BLaER1 (cell line): ENCODE measurements around the gene PPP1R3F.
"Not testable (repeated sequence)": the region's sequence is repeated elsewhere in the genome, so short reads cannot be mapped to it uniquely, and the experiment has no call there.

ENCODE experiments used
- H3K27ac ChIP-seq: shearing (Covaris generic); formaldehyde crosslinking; 2 replicates; pipeline ENCODE4 v1.8.1; 2022
- H3K27me3 ChIP-seq: shearing (Covaris generic); formaldehyde crosslinking; 2 replicates; pipeline ENCODE4 v1.8.1; 2022
- H3K36me3 ChIP-seq: shearing (Covaris generic); formaldehyde crosslinking; 2 replicates; pipeline ENCODE4 v1.8.1; 2022
- H3K4me1 ChIP-seq: shearing (Covaris generic); formaldehyde crosslinking; 2 replicates; pipeline ENCODE4 v1.8.1; 2022
- H3K4me2 ChIP-seq: shearing (Covaris generic); formaldehyde crosslinking; 2 replicates; pipeline ENCODE4 v1.8.1; 2022
- H3K4me3 ChIP-seq: shearing (Covaris generic); formaldehyde crosslinking; 2 replicates; pipeline ENCODE4 v1.8.1; 2022
- H3K9ac ChIP-seq: shearing (Covaris generic); formaldehyde crosslinking; 2 replicates; pipeline ENCODE4 v1.8.1; 2022
- H3K9me3 ChIP-seq: shearing (Covaris generic); formaldehyde crosslinking; 2 replicates; pipeline ENCODE4 v1.8.1; 2022
- H4K20me1 ChIP-seq: shearing (Covaris generic); formaldehyde crosslinking; 2 replicates; pipeline ENCODE4 v1.8.1; 2022
- Cebpa-rat ChIP-seq: shearing (Covaris generic); IDR thresholded peaks from 2 replicates; pipeline ENCODE4 v1.8.1; 2022

PPP1R3F gene

GRCh38 chrX:49303346-49303745 lies 33.8 kb downstream of the PPP1R3F start, which contains the start of gene GAGE10:
GAGE10 (plus strand) TSS chrX:49303646; CDS start chrX:49304860, 1,214 bp downstream.
- Histone ChIP-seq H3K4me2 (no peak within 1 kb of the TSS), H3K9me3 (no peaks in the 10 kb centered on the region), H3K36me3 (no peaks in the 10 kb centered on the region), H3K27ac (no peak within 1 kb of the TSS), H3K9ac (no peak within 1 kb of the TSS), H3K27me3 (peaks cover 74% of the 10 kb centered on the region), H4K20me1 (no peaks in the 10 kb centered on the region), H3K4me1 (peaks cover 2% of the 10 kb centered on the region; the same call in 1 of the 2 replicates), H3K4me3 (no peak within 1 kb of the TSS)
- TF ChIP-seq Cebpa-rat = no peak

- not testable (repeated sequence) for H3K4me2 ChIP-seq, H3K36me3 ChIP-seq
Observed at GRCh38 chrX:49307775-49308174, 38.2 kb downstream of the PPP1R3F start.

GRCh38 chrX:49308604-49309269 lies 39.1 kb downstream of the PPP1R3F start:
- Histone ChIP-seq H3K9me3 (no peaks in the 10 kb centered on the region), H3K27ac (peak overlapping the region; percentile 79), H3K4me2 (peak overlapping the region; percentile 83), H3K4me3 (peak overlapping the region; percentile 58), H3K36me3 (no peaks in the 10 kb centered on the region), H3K4me1 (peaks cover 23% of the 10 kb centered on the region), H3K27me3 (peaks cover 22% of the 10 kb centered on the region), H4K20me1 (no peaks in the 10 kb centered on the region), H3K9ac (peak overlapping the region; percentile 69)
- no peak for TF ChIP-seq Cebpa-rat

More at GRCh38 chrX:49307775-49308174, 38.2 kb downstream of the PPP1R3F start:
- not testable (repeated sequence) for H3K9ac ChIP-seq, H3K9me3 ChIP-seq, H4K20me1 ChIP-seq, H3K4me3 ChIP-seq, H3K27ac ChIP-seq
- Histone ChIP-seq H3K27me3 (peaks cover 30% of the 10 kb centered on the region), H3K4me1 (peaks cover 23% of the 10 kb centered on the region)

- Histone ChIP-seq H3K4me2 (peak overlapping the region; percentile 83), H3K27me3 (peaks cover 17% of the 10 kb centered on the region), H3K4me1 (peaks cover 23% of the 10 kb centered on the region), H3K9me3 (no peaks in the 10 kb centered on the region), H4K20me1 (no peaks in the 10 kb centered on the region), H3K4me3 (peak overlapping the region; percentile 58), H3K9ac (peak overlapping the region; percentile 69), H3K36me3 (no peaks in the 10 kb centered on the region), H3K27ac (peak overlapping the region; percentile 79)
- no peak for TF ChIP-seq Cebpa-rat
Observed at GRCh38 chrX:49309401-49309981, 39.9 kb downstream of the PPP1R3F start.

- Histone ChIP-seq H3K4me1 (peaks cover 23% of the 10 kb centered on the region), H3K9me3 (no peaks in the 10 kb centered on the region), H3K36me3 (no peaks in the 10 kb centered on the region), H4K20me1 (no peaks in the 10 kb centered on the region), H3K27ac (peak overlapping the region; percentile 79; the same call in 1 of the 2 replicates), H3K27me3 (peaks cover 25% of the 10 kb centered on the region), H3K4me2 (peak overlapping the region; percentile 83), H3K9ac (no peak overlapping the region), H3K4me3 (no peak overlapping the region)
- TF ChIP-seq Cebpa-rat = no peak
Observed at GRCh38 chrX:49310371-49310770, 40.8 kb downstream of the PPP1R3F start.

GRCh38 chrX:49312176-49312575 lies 42.6 kb downstream of the PPP1R3F start:
- Histone ChIP-seq H3K4me2 (no peak overlapping the region), H3K4me1 (peaks cover 23% of the 10 kb centered on the region), H3K4me3 (no peak overlapping the region), H3K36me3 (no peaks in the 10 kb centered on the region), H3K9ac (no peak overlapping the region), H3K27me3 (peaks cover 33% of the 10 kb centered on the region), H3K9me3 (no peaks in the 10 kb centered on the region), H4K20me1 (no peaks in the 10 kb centered on the region), H3K27ac (no peak overlapping the region)
- no peak for TF ChIP-seq Cebpa-rat

GRCh38 chrX:49316085-49316484 lies 46.5 kb downstream of the PPP1R3F start:
- Histone ChIP-seq H3K27me3 (peaks cover 31% of the 10 kb centered on the region), H3K4me2 (no peak overlapping the region), H4K20me1 (no peaks in the 10 kb centered on the region), H3K4me1 (no peaks in the 10 kb centered on the region), H3K9ac (no peak overlapping the region), H3K4me3 (no peak overlapping the region), H3K27ac (no peak overlapping the region), H3K36me3 (no peaks in the 10 kb centered on the region), H3K9me3 (no peaks in the 10 kb centered on the region)
- TF ChIP-seq Cebpa-rat = no peak

- H3K9me3 ChIP-seq, H4K20me1 ChIP-seq, H3K27ac ChIP-seq, H3K36me3 ChIP-seq, H3K4me3 ChIP-seq, H3K4me1 ChIP-seq, H3K4me2 ChIP-seq, H3K27me3 ChIP-seq, H3K9ac ChIP-seq: not testable (repeated sequence)
Observed at GRCh38 chrX:49321737-49322136, 52.1 kb downstream of the PPP1R3F start, which contains the start of gene GAGE12J. GAGE12J (plus strand) TSS chrX:49322037; CDS start chrX:49323194, 1,157 bp downstream.

GRCh38 chrX:49322266-49322665 lies 52.7 kb downstream of the PPP1R3F start:
- H3K9ac ChIP-seq, H3K9me3 ChIP-seq, H3K27ac ChIP-seq, H4K20me1 ChIP-seq, H3K4me1 ChIP-seq, H3K36me3 ChIP-seq, H3K4me2 ChIP-seq, H3K27me3 ChIP-seq, H3K4me3 ChIP-seq: not testable (repeated sequence)

GRCh38 chrX:49323735-49324134 lies 54.1 kb downstream of the PPP1R3F start:
- H4K20me1 ChIP-seq, H3K36me3 ChIP-seq: not testable (repeated sequence)

GRCh38 chrX:49330421-49330820 lies 60.8 kb downstream of the PPP1R3F start:
- not testable (repeated sequence) for H3K4me1 ChIP-seq, H3K36me3 ChIP-seq, H4K20me1 ChIP-seq, H3K27me3 ChIP-seq, H3K4me3 ChIP-seq, H3K9me3 ChIP-seq, H3K9ac ChIP-seq, H3K27ac ChIP-seq, H3K4me2 ChIP-seq

More at GRCh38 chrX:49323735-49324134, 54.1 kb downstream of the PPP1R3F start:
- not testable (repeated sequence) for H3K4me1 ChIP-seq, H3K27me3 ChIP-seq, H3K9me3 ChIP-seq, H3K9ac ChIP-seq, H3K4me2 ChIP-seq, H3K4me3 ChIP-seq, H3K27ac ChIP-seq

- H3K4me3 ChIP-seq, H3K9me3 ChIP-seq, H3K36me3 ChIP-seq, H3K4me1 ChIP-seq, H3K9ac ChIP-seq, H3K27ac ChIP-seq, H3K4me2 ChIP-seq, H4K20me1 ChIP-seq, H3K27me3 ChIP-seq: not testable (repeated sequence)
Observed at GRCh38 chrX:49331282-49331681, 61.7 kb downstream of the PPP1R3F start, which contains the start of gene GAGE13. GAGE13 (plus strand) TSS chrX:49331582; CDS start chrX:49332738, 1,156 bp downstream.

GRCh38 chrX:49331841-49332240 lies 62.2 kb downstream of the PPP1R3F start:
- H3K9ac ChIP-seq, H3K27ac ChIP-seq, H3K4me3 ChIP-seq, H3K4me2 ChIP-seq, H3K9me3 ChIP-seq, H3K27me3 ChIP-seq, H3K36me3 ChIP-seq, H4K20me1 ChIP-seq, H3K4me1 ChIP-seq: not testable (repeated sequence)
